GM13977 (cell line): Measurements from ENCODE around the gene MKS1.

ENCODE experiments used
- DNase-seq: peaks from one replicate; pipeline ENCODE4 v3.0.0; 2012; ENCODE audit warnings: low spot score
- in situ Hi-C: fragments of 300-500 bp; cut with MboI; formaldehyde crosslinking; loops from one replicate; pipeline ENCODE4 v1.12.0; 2022; ENCODE audit warnings: low sequenced_read_pairs, low pct_unique_long_range_greater_than_20kb, mixed read lengths, inconsistent platforms; ENCODE audit not compliant: unreplicated experiment
- TF ChIP-seq, protein P1 (sequence below): IDR thresholded peaks from 2 replicates; pipeline ENCODE4 v1.5.1; 2012; ENCODE audit warnings: mild to moderate bottlenecking, control low read depth; ENCODE audit not compliant: insufficient read depth; ENCODE audit errors: extremely low read depth, missing control alignments

Gene MKS1

DNA sequence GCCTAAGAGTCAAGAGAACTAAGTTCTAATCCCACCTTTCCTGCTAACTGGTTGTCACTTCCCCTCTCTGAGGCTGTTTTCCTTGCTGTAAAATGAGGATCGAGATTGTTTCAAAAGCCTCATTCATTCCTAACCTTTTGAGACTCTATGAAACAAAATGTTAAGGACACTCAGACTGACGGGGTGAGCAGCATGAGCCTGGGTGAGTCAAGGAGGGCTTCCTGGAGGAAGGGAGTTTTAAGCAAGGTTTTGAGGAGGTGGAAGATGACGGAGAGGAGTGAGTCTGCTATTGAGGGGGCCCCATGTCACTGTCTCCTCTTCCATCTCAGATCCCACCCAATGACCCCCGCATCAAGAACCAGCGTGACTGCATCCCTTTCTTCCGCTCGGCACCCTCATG is 22.4 kb downstream of the MKS1 start:
- in situ Hi-C loops: no loop called here
- TF ChIP-seq, protein P1, sequence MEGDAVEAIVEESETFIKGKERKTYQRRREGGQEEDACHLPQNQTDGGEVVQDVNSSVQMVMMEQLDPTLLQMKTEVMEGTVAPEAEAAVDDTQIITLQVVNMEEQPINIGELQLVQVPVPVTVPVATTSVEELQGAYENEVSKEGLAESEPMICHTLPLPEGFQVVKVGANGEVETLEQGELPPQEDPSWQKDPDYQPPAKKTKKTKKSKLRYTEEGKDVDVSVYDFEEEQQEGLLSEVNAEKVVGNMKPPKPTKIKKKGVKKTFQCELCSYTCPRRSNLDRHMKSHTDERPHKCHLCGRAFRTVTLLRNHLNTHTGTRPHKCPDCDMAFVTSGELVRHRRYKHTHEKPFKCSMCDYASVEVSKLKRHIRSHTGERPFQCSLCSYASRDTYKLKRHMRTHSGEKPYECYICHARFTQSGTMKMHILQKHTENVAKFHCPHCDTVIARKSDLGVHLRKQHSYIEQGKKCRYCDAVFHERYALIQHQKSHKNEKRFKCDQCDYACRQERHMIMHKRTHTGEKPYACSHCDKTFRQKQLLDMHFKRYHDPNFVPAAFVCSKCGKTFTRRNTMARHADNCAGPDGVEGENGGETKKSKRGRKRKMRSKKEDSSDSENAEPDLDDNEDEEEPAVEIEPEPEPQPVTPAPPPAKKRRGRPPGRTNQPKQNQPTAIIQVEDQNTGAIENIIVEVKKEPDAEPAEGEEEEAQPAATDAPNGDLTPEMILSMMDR: no peak
- DNase-seq: no peak

DNA sequence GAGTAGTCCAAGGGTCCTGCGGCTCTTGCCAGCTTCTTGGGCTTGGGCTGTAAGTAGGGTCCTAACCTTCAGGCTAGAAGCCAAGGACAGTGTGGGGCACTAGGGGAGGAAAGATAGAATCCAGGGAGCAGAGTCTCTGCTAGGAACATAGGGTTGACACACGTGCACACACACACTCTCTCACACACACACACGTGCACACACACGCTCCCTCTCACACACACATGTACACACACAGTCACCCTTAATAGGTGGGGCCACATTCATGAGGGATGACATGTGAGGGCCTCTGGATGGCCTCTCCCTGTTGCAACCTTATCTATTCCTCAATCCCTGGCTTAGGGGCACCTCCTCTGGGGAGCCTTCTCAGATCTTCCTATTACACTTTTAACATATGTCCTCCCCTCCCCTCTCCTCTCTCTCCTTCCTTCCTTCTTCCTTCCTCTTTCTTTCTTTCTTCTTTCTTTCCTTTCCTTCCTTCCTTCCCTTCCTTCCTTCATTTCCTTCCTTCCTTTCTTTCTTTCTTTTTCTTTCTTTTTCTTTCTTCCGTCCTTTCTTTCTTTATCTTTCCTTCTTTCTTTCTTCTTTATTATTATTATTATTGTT is 23.4 kb downstream of the MKS1 start:
- TF ChIP-seq, protein P1: no peak
- in situ Hi-C loops: no loop called here

DNA sequence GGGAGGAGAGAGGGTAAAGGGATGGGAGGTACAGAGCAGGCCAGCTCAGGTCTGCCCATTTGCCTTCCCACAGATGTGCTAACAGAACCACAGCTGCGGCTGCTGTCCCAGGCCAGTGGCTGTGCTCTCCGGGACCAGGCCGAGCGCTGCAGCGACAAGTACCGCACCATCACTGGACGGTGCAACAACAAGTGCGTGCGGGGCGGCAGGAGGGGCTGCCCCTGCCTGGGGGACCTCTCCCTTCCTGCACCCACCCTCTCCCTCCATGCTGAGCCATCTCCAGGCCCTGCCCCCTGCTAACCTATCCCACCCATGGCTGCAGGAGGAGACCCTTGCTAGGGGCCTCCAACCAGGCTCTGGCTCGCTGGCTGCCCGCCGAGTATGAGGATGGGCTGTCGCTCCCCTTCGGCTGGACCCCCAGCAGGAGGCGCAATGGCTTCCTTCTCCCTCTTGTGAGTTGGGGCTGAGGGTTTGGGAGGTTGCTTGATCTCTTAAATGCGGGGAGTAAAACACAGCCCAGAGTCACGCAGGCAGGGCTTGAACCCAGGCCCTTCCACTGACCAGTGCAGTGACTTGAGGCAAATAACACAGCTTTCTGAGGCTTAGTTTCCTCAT is 25.3 kb downstream of the MKS1 start:
- TF ChIP-seq, protein P1: no peak
- in situ Hi-C loops: no loop called here
- DNase-seq: no peak

More for the DNA sequence above, 23.4 kb downstream of the MKS1 start:
- no peak for DNase-seq

DNA sequence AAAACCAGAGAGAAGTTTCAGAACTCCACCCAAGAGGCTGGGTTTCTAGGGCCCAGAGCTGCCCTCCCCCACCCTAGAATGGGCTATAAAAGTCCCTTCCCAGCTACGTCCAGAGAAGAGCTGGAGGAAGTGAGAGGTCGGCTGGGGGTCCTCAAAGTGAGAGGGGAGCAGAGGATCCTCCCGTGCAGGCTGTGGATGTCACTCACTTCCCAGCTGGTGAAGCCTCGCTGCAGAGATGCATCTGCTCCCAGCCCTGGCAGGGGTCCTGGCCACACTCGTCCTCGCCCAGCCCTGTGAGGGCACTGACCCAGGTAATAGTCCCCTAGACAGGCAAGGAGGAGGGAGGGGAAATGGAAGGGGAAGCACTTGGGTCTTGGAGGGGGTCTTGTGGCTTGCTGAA is 26.4 kb downstream of the MKS1 start, which contains the start of gene EPX:
Gene EPX, plus strand, starts transcription at position 115 of the 400 bp plus-strand sequence. Its CDS starts 121 bp downstream, at position 236.
- DNase-seq: no peak
- TF ChIP-seq, protein P1: no peak
- in situ Hi-C loops: no loop called here

DNA sequence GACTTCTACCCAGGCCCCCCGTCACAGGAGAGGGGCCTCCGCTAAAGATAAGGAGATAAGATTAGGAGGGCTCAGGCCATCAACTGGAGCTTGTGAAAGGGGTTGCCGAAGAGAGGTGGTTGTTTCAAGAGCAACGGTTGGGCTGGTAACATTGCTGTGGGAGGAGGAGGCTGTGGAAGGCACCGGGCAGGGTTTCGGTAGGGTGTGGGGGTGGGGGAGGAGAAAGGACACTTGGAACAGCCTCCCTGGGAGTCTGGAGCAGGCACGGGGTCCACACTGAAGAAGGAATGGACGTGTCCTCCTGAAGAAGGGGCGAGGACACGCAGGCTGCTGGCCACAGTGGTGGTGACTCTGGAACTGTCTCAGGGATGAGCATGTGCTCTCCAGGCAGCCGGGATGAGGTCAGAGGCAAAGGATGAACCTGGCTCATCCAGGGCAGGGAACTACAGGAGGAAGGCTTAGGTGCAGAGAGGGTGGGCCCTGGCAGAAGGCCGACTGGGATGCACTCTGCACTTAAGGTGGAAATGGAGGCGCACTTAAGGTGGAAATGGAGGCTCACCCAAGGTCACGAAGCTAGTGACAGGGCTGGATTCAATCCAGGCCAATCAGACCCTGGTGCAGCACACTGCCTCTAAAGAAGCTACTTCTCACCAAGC is 27.7 kb downstream of the MKS1 start:
- in situ Hi-C loops: no loop called here
- TF ChIP-seq, protein P1: no peak
- no peak for DNase-seq

DNA sequence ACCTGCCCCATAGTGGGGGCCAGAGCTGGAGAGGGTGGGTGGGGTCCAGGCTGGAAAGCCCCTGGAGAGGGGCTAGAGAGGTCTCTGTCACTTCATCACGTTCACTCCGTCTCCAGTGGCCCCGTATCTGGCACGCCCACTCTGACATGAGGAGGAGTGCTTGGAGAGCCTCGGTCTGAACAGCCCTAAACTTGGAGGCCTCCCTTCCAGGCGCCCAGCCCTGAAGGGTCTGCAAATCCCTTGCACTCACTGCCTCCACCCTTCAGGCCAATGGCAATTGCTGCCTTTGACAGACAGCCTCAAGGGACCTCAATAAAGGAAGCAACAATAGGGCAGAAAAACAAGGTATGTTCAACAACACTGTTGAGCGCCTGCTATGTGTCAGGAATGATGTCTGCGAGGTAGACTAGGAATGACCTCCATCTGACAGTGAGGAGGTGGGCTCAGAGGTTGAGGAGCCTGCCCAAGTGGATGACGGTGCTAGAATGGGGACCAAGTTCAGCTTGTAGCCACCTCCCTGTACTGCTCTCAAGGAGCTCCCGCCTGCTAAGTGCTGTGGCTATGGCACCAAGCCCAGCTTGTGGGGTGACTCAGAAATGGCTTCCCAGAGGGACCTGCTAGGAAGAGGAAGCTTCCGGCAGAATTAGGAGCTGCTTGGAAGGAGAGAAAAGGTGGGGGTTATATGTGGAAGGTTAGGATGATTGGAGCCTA is 29.5 kb downstream of the MKS1 start:
- no peak for DNase-seq
- in situ Hi-C loops: no loop called here
- TF ChIP-seq, protein P1: no peak
